HG02981 (cell line): ENCODE measurements around the gene NDOR1.

ENCODE experiments used
- ATAC-seq: cut with Tn5 transposase; IDR thresholded peaks from one replicate; pipeline ENCODE4 v1.9.1; 2021; ENCODE audit warnings: mild to moderate bottlenecking, moderate library complexity; ENCODE audit not compliant: unreplicated experiment

Gene NDOR1

DNA sequence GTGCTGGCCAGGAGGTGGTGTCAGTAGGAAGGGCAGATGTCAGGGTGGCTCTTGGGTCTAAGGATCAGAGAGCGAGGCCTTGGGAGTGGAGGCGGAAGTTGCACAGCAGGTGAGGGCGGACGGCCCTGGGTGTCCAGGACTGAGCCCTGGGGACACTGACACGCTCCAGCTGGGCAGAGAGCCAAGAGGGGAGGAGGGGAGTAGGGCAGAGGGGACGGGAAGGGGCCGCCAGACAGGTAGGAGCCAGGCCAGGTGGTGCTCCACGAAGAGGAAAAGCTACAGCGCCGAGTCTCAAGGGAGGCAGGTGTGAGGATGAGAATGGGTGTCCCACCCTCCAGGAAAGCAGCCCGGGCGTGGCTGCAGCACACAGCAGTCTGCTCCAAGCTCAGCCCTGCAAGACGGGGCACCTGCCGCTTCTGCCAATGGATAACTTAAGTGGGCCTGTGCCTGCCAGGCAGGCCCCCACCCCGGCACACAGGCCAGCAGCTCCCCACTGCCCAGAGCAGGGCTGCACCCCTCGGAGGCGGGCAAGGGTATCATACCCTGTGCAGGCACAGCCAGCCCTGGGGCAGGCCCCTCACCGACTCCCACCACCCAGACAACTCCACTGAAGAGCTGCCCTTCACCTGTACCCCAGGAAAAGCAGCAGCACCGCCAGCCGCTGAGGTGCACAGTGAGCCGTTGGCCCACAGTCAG, 9.8 kb upstream of the NDOR1 start:
- no peak for ATAC-seq

DNA sequence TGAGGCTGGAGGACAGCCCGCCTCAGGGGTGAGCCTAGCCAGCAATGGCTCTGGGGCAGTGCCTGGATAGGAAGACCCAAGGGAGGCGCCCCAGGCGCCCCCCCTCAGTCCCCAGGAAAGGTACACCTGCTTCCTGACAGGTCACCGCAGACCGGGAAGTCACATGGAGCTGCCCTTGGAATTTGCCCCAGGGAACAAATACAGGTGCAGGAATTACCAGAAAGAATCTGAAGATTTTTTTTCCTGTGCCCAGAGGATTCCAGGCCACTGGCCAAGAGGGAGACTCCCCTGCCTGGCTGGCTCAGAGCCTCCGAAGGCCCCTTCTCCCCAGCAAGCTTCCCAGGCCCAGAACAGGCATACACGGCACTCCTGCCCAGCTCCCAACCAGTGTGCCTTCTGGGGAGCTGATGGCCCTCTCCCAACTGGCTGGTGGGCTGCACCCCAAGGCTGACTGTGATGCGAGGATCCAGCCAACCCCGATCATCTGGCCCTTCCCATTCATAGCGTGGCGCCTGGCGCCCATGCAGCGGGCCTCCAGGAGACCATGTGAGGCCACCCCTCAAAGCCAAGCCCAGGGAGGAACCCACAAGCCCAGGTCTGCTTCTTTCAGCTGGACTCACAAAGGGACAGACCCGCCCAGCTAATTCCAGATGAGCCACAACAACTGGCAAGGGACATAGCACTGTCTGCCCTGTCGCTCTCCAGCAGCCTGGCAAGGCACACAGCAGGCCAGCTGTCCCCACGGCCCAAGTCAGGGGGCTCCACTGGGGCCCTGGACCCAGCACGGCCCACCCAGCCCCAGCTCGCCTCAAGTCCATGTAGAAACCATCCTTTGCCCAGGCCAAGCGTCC, 7.2 kb upstream of the NDOR1 start:
- ATAC-seq: no peak

DNA sequence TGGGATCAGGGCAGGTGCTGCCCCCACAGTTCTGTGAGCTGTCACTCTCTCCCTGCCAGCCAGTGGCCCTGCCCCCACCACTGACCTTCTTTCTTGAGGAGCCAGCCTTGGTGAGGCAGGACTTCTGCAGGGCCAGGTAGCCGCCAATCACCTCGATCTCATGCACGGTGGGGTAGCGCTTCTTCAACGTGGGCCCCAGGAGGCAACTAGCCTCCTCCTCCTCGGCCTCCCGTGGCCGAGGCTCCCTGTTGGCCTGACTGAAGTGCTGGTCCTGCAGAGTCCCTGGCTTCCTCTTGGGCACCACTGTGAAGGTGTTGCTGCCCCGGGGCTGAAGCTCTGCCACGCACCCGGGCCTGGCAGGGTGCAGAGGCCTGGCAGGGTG, 6.6 kb upstream of the NDOR1 start:
- no peak for ATAC-seq

DNA sequence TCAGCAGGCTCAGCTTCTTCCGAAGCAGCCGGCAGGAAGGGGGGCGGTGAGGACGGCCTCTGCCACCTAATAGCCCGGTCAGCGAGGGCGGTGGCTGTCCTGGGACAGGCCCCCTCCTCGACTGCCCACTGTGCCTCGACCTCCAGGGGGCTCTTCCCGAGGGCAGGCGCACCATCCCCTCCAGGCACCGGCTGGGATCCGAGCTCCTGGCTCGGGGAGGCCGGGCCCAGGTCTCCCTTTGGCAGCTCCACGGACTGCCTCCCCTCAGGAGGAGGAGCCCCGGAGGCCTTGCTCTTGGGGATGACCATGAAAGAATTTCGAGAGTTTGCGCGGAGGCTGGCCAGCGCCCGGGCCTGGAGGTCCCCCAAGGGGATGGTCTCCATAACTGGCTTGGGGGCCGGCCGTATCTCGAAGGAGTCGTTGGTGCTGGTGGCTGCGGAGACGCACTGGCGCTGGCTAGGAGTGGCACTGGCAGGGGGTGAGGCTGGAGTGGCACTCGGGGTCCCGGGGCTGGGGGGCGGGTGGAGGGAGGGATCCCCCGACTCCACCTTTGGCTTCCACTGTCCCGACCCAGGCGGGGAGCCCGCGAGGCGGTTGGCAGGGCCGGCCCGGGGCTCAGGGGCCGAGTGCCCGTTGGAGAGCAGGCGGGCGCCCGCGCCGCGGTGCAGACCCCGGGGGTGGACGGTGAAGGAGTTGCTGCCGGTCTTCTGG, 5.9 kb upstream of the NDOR1 start:
- no peak for ATAC-seq

DNA sequence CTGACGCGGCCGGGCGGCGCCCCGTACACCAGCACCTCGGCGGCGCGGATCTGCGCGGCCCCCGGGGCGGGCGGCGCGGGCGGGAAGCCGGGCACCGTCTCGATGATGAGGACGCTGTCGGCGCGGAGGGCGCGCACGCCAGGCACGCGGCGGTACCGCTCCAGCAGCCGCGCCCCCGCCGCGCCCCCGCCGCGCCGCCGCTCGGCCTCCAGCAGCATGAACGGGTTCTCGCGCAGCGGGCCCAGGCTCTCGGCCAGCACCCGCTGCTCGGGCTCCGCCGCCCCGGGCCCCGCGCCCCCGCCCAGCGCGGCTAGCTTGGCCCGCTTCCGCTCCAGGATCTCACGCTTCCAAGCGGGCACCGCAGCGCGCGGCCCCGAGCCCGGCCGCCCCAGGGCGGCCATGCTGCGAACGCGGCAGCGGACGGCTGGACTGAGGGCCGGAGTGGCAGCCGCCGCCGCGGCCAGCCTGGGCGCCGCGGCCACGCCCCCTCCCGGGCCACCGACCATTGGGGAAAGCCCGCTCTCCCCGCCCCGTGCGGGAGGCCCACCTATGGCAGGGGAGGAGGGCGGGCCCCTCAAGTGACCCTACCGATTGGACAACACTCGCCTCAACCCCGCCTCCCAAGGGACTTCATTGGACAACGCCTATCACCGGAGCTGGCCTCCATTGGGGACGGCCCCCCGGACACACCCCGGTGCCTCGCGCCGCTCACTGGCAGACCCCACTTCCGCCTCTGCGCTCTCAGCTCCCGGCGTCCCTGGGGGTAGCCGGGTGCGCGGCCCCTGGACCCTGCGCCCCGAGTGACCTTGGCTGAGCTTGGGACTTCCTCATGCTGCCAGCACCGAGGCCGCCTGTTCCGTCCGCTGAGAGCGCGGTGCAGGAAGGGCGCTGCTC, 4.9 kb upstream of the NDOR1 start, which contains the start of gene TPRN:
Gene TPRN, minus strand, starts transcription at position 431 of the 894 bp plus-strand sequence. Its CDS starts 30 bp downstream, at position 401.
- ATAC-seq: peak; percentile 82

DNA sequence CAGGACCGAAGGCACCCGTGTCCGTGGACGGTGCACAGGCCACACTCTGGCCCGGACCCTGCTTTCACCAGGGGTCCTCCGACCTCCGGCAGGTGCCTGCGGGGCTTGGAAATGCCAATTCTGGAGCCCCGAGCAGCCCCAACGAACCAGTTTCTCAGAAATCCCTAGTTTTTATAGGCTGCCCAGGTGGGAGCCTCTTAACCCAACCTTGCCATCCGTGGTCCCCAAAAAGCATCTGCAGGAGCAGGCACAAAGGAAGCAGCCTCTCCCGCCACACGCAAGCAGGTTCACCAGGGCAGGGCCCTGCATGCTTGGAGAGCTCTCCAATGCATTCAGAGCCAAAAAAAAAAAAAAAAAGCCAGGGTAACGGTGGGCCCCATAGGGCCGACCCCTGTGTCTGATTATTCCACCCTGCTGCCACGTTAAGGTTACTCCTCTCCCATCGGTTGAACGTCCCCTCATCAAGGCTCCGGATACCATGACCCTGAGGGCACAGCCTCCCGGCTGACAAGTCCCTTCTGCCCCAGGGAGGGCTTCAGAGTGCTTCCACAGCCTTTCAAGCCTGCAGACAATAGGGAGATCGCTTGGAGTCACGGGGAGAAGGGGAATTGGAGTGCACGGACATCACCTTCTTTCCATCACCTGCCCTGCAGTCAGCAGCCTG, 4.2 kb upstream of the NDOR1 start:
- no peak for ATAC-seq

DNA sequence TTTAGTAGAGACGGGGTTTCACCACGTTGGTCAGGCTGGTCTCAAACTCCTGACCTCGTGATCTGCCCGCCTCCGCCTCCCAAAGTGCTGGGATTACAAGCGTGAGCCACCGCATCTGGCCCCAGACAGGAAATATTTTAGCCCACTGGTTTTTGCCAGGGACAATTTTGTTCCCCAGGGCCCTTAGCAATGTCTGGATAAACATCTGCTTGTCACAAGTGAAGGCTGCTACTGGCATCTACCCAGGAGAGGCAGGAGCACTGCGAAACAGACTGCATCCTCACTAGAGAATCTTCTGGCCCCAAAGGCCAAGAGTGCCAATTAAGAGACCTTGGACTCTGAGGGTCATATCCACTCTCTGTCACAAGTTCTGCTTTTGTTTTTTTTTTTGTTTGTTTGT, 2.5 kb upstream of the NDOR1 start:
- ATAC-seq: no peak

DNA sequence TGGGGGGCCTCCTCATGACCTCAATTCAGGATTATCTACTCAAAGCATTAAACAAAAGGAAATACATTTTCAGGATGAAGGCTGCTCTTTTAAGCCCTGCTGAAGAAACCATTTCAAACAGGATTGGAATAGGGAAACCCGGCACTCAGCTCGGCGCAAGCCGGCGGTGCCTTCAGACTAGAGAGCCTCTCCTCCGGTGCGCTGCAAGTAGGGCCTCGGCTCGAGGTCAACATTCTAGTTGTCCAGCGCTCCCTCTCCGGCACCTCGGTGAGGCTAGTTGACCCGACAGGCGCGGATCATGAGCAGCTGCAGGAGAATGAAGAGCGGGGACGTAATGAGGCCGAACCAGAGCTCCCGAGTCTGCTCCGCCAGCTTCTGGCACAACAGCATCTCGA, 772 bp upstream of the NDOR1 start:
- ATAC-seq: no peak

DNA sequence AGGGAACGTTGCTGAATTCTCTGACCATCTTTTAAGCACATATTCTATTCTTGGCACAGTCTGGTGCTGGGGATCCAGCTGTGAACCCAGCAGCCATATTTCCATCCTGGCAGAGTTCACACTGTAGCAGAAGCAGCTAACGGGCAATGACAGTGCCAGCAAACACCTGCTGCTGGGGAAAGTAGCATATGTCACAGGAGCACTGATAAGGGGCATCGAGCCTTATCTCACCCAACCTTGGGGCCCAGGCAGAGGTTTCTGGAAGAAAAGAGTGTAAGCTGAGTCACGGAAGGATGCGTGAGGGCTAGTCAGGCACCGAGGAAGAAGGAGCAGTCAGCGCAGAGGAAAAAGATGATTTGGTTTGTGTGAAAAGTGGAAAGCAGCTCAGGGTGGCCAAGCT, 1.1 kb downstream of the NDOR1 start:
- ATAC-seq: no peak

DNA sequence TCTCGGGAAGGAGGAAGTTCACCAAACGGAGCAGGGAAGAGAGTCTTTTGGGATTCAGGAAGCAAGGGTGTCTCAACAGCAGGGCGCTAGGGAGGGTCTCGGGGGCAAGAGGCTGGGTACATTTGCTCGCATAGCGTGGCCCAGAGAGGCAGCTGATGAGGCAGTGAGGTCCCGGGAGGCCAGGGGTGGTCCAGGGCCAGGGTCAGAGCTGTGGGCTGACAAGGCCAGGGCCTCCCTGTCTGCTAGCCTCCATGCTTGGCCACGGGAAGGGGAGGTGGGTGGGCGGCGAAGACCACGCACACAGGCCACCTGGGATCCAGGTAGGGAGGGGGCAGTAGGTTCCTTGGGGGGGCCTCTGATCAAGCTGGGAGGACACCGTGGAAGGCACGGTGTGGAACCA, 6.0 kb downstream of the NDOR1 start:
- ATAC-seq: no peak

DNA sequence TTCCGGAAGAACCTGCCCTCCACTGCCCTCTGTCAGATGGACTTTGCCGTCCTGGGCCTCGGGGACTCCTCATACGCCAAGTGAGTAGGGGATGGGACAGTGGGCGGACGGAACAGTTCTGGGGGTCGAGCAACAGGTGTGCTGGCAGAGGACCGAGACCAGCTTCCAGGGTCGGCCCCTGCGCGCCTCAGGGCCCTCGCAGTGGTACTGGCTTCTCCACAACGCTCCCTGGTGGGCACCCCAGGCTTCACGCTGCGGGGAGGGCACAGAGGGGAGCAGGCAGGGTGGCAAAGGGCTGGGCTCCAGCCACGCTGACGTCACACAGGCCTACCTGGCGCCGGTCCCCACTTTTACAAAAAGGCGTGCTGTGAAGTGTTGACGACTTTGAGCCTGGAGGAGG, 7.0 kb downstream of the NDOR1 start:
- ATAC-seq: no peak

DNA sequence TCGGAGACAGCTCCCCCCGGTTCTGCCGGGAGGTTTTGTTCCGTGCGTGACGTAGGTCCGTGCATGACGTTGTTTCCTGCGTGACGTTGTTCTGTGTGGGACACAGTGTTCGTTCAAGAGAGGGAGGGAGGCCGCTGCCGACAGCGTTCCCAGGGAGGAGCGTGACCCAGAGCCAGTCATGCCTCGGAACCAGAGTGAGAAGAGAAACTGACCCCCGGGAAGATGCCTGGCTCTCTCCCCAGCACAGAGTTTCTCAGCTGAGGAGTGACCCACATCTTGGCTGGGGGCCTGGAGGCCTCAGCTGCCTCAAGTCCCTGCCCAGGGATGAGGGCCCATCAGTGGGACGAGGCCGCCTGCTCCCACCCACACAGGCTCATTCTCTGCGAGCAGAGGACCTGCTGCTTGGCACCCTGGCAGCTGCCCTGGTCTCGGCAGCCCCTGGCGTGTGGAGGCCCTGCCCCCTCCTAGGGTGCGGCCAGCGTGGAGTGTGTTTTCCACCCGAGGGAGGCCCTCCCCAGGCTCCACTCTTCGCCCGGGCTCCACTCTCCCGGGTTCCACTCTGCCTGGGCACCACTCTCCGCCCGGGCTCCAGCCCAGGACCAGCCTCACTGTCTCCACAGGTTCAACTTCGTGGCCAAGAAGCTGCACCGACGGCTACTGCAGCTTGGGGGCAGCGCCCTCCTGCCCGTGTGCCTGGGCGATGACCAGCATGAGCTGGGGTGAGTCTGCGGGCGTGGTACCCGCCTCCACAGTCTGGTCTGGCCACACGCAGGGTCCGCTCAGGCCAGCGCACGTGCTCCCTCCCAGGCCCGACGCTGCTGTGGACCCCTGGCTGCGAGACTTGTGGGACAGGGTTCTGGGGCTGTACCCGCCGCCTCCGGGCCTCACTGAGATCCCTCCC, 7.9 kb downstream of the NDOR1 start:
- ATAC-seq: no peak

DNA sequence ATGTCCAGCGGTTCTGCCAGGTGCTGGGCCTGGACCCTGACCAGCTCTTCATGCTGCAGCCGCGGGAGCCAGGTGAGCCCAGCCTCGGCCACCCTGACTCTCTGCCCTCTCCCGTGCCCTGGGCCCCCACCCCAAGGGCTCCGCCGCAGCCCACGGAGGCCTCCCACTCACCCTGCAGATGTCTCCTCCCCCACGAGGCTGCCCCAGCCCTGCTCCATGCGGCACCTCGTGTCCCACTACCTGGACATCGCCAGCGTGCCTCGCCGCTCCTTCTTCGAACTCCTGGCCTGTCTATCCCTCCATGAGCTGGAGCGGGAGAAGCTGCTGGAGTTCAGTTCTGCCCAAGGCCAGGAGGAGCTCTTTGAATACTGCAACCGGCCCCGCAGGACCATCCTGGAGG, 9.1 kb downstream of the NDOR1 start:
- ATAC-seq: no peak

DNA sequence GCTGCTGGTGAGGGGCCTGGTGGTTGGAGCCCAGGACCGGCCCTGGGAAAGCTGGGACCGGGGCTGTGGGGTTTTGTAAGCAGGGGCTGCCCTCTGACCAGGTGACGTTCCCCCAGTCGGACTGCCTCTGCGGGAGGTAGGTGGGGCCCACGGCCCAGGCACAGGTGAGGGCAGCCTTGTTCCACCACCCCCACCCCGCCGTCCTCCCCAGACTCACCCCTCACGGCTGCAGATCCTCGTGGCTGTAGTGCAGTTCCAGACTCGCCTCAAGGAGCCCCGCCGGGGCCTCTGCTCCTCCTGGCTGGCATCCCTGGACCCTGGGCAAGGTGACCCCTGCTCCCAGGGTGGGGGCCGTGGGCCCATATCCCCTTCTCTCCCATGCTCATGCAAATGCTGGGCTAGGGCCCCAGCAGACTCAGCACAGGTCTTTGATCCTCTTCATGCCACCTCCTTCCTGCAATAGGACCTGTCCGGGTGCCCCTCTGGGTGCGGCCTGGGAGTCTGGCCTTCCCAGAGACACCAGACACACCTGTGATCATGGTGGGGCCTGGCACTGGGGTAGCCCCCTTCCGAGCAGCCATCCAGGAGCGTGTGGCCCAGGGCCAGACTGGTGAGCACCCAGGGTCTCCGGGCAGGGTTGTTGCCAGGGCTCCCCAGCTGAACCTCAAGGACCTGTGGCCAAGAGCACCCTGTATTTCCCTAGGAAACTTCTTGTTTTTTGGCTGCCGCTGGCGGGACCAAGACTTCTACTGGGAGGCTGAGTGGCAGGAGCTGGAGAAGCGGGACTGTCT, 9.9 kb downstream of the NDOR1 start:
- ATAC-seq: no peak

DNA sequence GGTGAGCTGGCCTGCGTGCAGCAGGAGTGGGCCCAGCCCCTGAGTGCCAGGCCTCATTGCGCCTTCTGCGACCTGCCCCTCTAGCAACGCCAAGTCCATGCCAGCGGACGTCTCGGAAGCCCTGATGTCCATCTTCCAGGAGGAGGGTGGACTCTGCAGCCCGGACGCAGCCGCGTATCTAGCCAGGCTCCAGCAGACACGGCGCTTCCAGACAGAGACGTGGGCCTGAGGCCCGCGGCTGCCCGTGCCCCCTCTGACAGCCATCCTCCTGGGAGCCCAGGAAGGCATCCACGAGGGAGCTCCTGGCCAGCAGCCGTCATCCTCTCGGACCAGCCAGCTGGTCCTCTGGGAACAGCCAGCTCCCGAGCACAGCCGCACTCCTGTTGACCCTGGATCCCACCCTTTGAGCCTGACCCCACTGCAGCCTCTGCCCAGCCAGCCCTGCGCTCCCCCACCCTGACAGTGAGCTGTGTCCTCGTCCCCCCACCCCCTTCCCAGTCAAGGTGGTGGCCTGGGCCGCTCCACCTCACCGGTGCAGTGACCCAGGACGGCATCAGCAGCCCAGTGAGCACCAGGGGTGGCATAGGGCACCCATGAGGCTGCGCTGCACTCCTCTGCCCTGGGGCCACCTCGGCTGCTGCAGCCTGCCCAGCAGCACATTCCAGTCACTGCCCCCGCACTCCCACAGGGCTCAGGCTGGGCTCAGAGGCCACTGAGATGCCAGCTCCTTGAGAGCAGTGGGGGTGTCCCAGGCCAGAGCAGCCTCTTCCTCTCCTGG, 10.9 kb downstream of the NDOR1 start:
- no peak for ATAC-seq

DNA sequence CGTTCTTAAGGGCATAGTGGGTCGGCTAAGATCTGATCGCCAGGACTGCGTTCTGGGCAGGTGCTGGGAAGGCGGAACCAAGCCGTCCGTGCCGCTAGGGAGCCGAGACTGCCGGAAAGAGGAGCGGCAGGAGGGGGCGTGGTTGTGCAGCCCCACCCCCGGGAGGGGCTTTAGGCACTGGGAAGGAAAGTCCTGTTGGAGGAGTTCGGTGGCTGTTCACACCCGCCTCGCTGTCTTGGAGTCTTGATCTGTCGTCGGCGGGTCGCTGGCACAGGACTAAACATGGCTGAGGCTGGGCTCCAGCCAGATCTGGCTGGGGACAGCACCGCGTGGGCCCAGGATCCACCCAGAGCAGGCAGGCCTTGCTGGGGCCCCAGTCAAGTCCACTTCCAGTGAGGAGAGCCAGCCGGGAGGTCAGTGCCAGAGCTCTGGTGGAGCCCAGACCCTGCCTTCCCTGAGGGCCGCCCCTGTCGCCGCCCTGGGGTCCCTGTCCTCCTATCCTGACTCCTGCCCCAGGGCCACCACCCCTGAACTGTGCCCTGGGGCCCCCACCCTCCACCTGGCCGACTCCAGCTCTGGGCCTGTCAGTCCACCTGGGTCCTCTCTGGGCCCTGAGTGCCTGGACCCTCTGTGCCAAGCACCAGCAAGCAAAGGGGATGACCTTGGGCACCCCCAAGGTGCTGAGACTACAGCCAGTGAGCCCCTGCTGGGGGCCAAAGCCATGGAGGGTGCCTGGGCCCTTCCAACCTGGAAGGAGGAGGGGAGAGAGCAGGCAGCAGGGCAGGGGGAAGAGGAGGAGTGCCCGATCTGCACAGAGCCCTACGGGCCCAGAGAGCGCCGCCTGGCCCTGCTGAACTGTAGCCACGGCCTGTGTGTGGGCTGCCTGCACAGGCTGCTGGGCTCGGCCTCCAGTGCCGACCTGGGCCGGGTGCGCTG, 12.0 kb downstream of the NDOR1 start:
- no peak for ATAC-seq
